Tibial nerve (tissue), 3 donors: ENCODE measurements around the gene ATP2C2.

Experiments used
- CTCF ChIP-seq, 5 experiments: fragments of 200-600 bp in 3 of 5; fragments of 450-650 bp in 2 of 5; sonication (generic) in 3 of 5; IDR thresholded peaks; one replicate each; pipeline ENCODE4 v1.5.1; 2016 to 2019; ENCODE audit warnings: antibody characterized with exemption in 5 of 5, mild to moderate bottlenecking in 3 of 5, moderate library complexity in 2 of 5
- POLR2A ChIP-seq, 2 donors: fragments of 450-650 bp; IDR thresholded peaks; one replicate each; pipeline ENCODE4 v1.6.1; 2017; ENCODE audit warnings: antibody characterized with exemption in 2 of 2, mild to moderate bottlenecking in 2 of 2, moderate library complexity in 2 of 2

GRCh38 chr16:84513123-84513522 lies 144.8 kb downstream of the ATP2C2 start:
- no peak for TF ChIP-seq POLR2A (IDR thresholded peaks at IDR 0.05)
- no peak for TF ChIP-seq CTCF (IDR thresholded peaks at IDR 0.05)
